Endothelial cell of umbilical vein (primary cell): ENCODE results near the gene TDRKH. TPM values are rescaled to one million over a fixed set of nuclear protein-coding genes. Genes with fewer than 3 reads are reported as not detected.

Source experiments
- BruUV-seq: library from RNA; stranded (reverse); fragments of 400-500 nt; replicated peaks from 2 replicates; lab custom pipeline; 2021; lab: Mats Ljungman, UMichigan
- CTCF ChIA-PET: fragments of 300-600, 350-600 bp; sonication (Branson Sonifier 250); formaldehyde crosslinking; loops from one replicate; lab custom pipeline; 2021; ENCODE audit warnings: antibody characterized with exemption, inconsistent platforms; lab: Charles Lee
- POLR2A ChIA-PET: fragments of 300-600, 350-600 bp; sonication (Branson Sonifier 250); formaldehyde crosslinking; loops from one replicate; lab custom pipeline; 2021; ENCODE audit warnings: antibody characterized with exemption, inconsistent platforms; lab: Charles Lee
- DNase-seq: peaks from one replicate; pipeline ENCODE4 v3.0.0-alpha.2; 2011; ENCODE audit warnings: low read depth, low spot score
- FAIRE-seq: peaks from 2 replicates; lab custom pipeline; 2011; peaks lifted over from hg19 to GRCh38; lab: Jason Lieb, UNC
- H2AFZ ChIP-seq: 2 replicates; pipeline ENCODE4 v1.6.0; 2012; ENCODE audit warnings: low read depth, low read length, control low read depth, inconsistent platforms
- H3K27ac ChIP-seq: 2 replicates; pipeline ENCODE4 v1.5.1; 2011; ENCODE audit warnings: low read depth, mild to moderate bottlenecking, control low read depth, low read length, moderate library complexity; ENCODE audit not compliant: insufficient read depth
- H3K27me3 ChIP-seq, 2 experiments: 2 replicates each; pipeline versions ENCODE4 v1.6.0 to v1.6.1; 2011; ENCODE audit warnings: low read length in 2 of 2, mixed read lengths in 1 of 2; ENCODE audit not compliant: control insufficient read depth in 2 of 2, insufficient read depth in 2 of 2
- H3K36me3 ChIP-seq, 2 experiments: 2 replicates in 1 of 2; 3 replicates in 1 of 2; pipeline ENCODE4 v1.5.1; 2011; ENCODE audit warnings: low read length in 2 of 2, mild to moderate bottlenecking in 1 of 2, moderate library complexity in 1 of 2; ENCODE audit not compliant: control insufficient read depth in 2 of 2, insufficient read depth in 2 of 2; ENCODE audit errors: extremely low read depth in 1 of 2
- H3K4me1 ChIP-seq: 3 replicates; pipeline ENCODE4 v1.5.1; 2011; ENCODE audit warnings: mild to moderate bottlenecking, low read length; ENCODE audit not compliant: control insufficient read depth, insufficient read depth; ENCODE audit errors: extremely low read depth
- H3K4me2 ChIP-seq: 2 replicates; pipeline ENCODE4 v1.6.1; 2011; ENCODE audit warnings: low read length, control low read depth, mixed read lengths; ENCODE audit not compliant: insufficient read depth
- H3K4me3 ChIP-seq, 3 experiments: fragments of 200-600 bp in 1 of 3; sonication (generic), shearing (Covaris generic) in 1 of 3; replicated peaks in 1 of 3; 2 replicates each; pipeline ENCODE4 v1.5.1; 2011 to 2016; ENCODE audit warnings: control low read depth in 3 of 3, low read length in 3 of 3, mild to moderate bottlenecking in 2 of 3, inconsistent platforms in 1 of 3, low read depth in 1 of 3, moderate library complexity in 1 of 3; ENCODE audit not compliant: insufficient read depth in 1 of 3
- H3K79me2 ChIP-seq: 2 replicates; pipeline ENCODE4 v1.6.0; 2012; ENCODE audit warnings: low read length, inconsistent platforms; ENCODE audit not compliant: control insufficient read depth, insufficient read depth
- H3K9ac ChIP-seq: replicated peaks from 2 replicates; pipeline ENCODE3; 2011; ENCODE audit warnings: low read length, control low read depth; ENCODE audit not compliant: insufficient read depth; ENCODE audit errors: extremely low read depth
- H3K9me1 ChIP-seq: replicated peaks from 3 replicates; pipeline ENCODE4 v1.6.0; 2011; ENCODE audit warnings: mild to moderate bottlenecking, low read length; ENCODE audit not compliant: control insufficient read depth, insufficient read depth; ENCODE audit errors: extremely low read depth
- H3K9me3 ChIP-seq: replicated peaks from 2 replicates; pipeline ENCODE4 v1.5.1; 2012; ENCODE audit warnings: low read length, inconsistent platforms; ENCODE audit not compliant: control insufficient read depth, insufficient read depth
- H4K20me1 ChIP-seq: replicated peaks from 2 replicates; pipeline ENCODE3; 2011; ENCODE audit warnings: mild to moderate bottlenecking, low read length; ENCODE audit not compliant: control insufficient read depth, insufficient read depth; ENCODE audit errors: extremely low read depth
- EZH2 ChIP-seq: IDR thresholded peaks from 2 replicates; pipeline ENCODE4 v1.6.1; 2012; ENCODE audit warnings: borderline replicate concordance, low read depth, mild to moderate bottlenecking, moderate library complexity, low read length, inconsistent platforms; ENCODE audit not compliant: severe bottlenecking
- FOS ChIP-seq: IDR thresholded peaks from 2 replicates; pipeline ENCODE4 v1.6.1; 2011; ENCODE audit warnings: mild to moderate bottlenecking, low read length, moderate library complexity, borderline replicate concordance; ENCODE audit not compliant: insufficient read depth
- GATA2 ChIP-seq: IDR thresholded peaks from 2 replicates; pipeline ENCODE4 v1.7.0; 2011; ENCODE audit warnings: low read depth, mild to moderate bottlenecking, moderate library complexity, mixed read lengths, low read length; ENCODE audit not compliant: insufficient read length, insufficient read depth
- JUN ChIP-seq: IDR thresholded peaks from 2 replicates; pipeline ENCODE4 v1.6.1; 2011; ENCODE audit warnings: borderline replicate concordance, low read depth; ENCODE audit not compliant: insufficient read length, insufficient read depth
- MYC ChIP-seq: IDR thresholded peaks from one replicate; pipeline ENCODE4 v1.6.1; 2011; ENCODE audit warnings: mild to moderate bottlenecking, low read depth, low read length
- POLR2A ChIP-seq: IDR thresholded peaks from 2 replicates; pipeline ENCODE4 v1.6.1; 2012; ENCODE audit warnings: low read depth, mild to moderate bottlenecking, control low read depth, low read length
- POLR2AphosphoS5 ChIP-seq: IDR thresholded peaks from 2 replicates; pipeline ENCODE4 v1.6.1; 2012; ENCODE audit warnings: low read depth, mild to moderate bottlenecking, control low read depth, low read length, moderate library complexity; ENCODE audit not compliant: insufficient read depth
- dilution Hi-C: fragments of 300-500 bp; cut with MboI; formaldehyde crosslinking; loops from one replicate; pipeline ENCODE4 v1.15.0; 2019; ENCODE audit warnings: low sequenced_read_pairs; ENCODE audit not compliant: extremely low pct_ligation_motif_present
- intact Hi-C: fragments of 100-400 bp; cut with micrococcal nuclease; formaldehyde crosslinking; loops from one replicate; pipeline ENCODE4 v1.10.0; 2022
- polyA plus RNA-seq, 4 experiments: library from polyadenylated mRNA; depleted of rRNA in 3 of 4; stranded (reverse) in 3 of 4; unstranded in 1 of 4; fragments of >200 nt; gene quantifications; 2 replicates each; pipeline versions ENCODE4 v1.2.1 to v1.2.3, GENCODE V29; 2011 to 2012; ENCODE audit warnings: missing spikeins in 1 of 4
- total RNA-seq: library from RNA; stranded (reverse); gene quantifications from 2 replicates; pipeline ENCODE4 v1.2.3, GENCODE V29; 2021
- TF ChIP-seq, protein P1 (sequence below): IDR thresholded peaks from 2 replicates; pipeline ENCODE4 v1.6.1; 2011; ENCODE audit not compliant: insufficient read depth, insufficient read length
- TF ChIP-seq, protein P2 (sequence below), 2 donors: IDR thresholded peaks; 1 replicate in 1 of 2; 2 replicates in 1 of 2; pipeline ENCODE4 v1.5.1; 2011; ENCODE audit warnings: low read length in 2 of 2, mild to moderate bottlenecking in 2 of 2, moderate library complexity in 2 of 2, control low read depth in 1 of 2, inconsistent platforms in 1 of 2, low read depth in 1 of 2; ENCODE audit not compliant: insufficient read depth in 1 of 2; ENCODE audit errors: extremely low read depth in 1 of 2

TDRKH gene
- total and polyA plus RNA-seq, 2 donors (not counting 3 experiments of a cell fraction or from before 2014, with no cell fraction given): 3.9 to 9.6 TPM

DNA sequence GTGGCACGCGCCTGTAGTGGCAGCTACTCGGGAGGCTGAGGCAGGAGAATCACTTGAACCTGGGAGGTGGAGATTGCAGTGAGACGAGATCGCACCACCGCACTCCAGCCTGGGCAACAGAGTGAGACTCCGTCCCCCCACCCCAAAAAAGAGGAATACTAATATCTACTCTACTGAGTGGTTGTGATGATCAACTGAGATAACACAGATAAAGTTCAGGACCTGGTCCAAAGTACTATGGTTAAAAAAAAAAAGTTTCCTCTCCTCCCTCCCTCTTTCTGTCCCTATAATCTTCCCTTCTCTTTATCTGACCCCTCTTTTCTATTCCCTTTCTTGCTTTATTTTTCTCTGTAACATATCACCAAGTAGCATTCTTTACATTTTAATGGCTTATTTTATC is 45.3 kb upstream of the TDRKH start:
- TF ChIP-seq MYC (no peak), GATA2 (no peak), POLR2A (no peak), JUN (no peak), FOS (no peak), POLR2AphosphoS5 (no peak), EZH2 (no peak)
- TF ChIP-seq, protein P1, sequence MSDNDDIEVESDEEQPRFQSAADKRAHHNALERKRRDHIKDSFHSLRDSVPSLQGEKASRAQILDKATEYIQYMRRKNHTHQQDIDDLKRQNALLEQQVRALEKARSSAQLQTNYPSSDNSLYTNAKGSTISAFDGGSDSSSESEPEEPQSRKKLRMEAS: no peak
- TF ChIP-seq, protein P2, sequence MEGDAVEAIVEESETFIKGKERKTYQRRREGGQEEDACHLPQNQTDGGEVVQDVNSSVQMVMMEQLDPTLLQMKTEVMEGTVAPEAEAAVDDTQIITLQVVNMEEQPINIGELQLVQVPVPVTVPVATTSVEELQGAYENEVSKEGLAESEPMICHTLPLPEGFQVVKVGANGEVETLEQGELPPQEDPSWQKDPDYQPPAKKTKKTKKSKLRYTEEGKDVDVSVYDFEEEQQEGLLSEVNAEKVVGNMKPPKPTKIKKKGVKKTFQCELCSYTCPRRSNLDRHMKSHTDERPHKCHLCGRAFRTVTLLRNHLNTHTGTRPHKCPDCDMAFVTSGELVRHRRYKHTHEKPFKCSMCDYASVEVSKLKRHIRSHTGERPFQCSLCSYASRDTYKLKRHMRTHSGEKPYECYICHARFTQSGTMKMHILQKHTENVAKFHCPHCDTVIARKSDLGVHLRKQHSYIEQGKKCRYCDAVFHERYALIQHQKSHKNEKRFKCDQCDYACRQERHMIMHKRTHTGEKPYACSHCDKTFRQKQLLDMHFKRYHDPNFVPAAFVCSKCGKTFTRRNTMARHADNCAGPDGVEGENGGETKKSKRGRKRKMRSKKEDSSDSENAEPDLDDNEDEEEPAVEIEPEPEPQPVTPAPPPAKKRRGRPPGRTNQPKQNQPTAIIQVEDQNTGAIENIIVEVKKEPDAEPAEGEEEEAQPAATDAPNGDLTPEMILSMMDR (IDR thresholded peaks at IDR 0.05; ENCODE audit: extremely low read depth in 1 of 2, insufficient read depth in 1 of 2, low read depth in 1 of 2, low read length in 2 of 2): no peak
- DNase-seq (no peak), FAIRE-seq (no peak)
- dilution Hi-C loops (no loop called here), intact Hi-C loops (loop anchor here (5.0 kb wide), 2 partner anchors 488 to 533 kb away; partner anchors contain the start of gene RFX5)
- H3K4me1 ChIP-seq: peaks cover 6% of the 10 kb centered on the region
- no peaks in the 10 kb centered on the region for H3K79me2 ChIP-seq
- POLR2A ChIA-PET: no interaction called here
- H3K4me2 ChIP-seq: no peak overlapping the region
- H4K20me1 ChIP-seq: no peaks in the 10 kb centered on the region
- H3K9ac ChIP-seq: no peak overlapping the region
- H3K36me3 ChIP-seq: no peaks in the 10 kb centered on the region
- H3K27me3 ChIP-seq: peaks cover 7 to 9% of the 10 kb centered on the region in 2 experiments
- H3K9me3 ChIP-seq: no peaks in the 10 kb centered on the region
- BruUV-seq: no TSS peak
- no peaks in the 10 kb centered on the region for H3K9me1 ChIP-seq
- CTCF ChIA-PET: interaction anchor here (0.7 to 2.3 kb wide), 12 partner anchors 15 to 584 kb away, joined by 3 to 17 read pairs (median 8); partner anchors contain the start of gene TDRKH
- no peak overlapping the region for H2AFZ ChIP-seq
- no peak overlapping the region for H3K27ac ChIP-seq
- no peak overlapping the region for H3K4me3 ChIP-seq
